Astrocyte (in vitro differentiated cells and primary cell): ENCODE results near the gene GNAQ.

ENCODE experiments used
- CTCF ChIP-seq: IDR thresholded peaks from 2 replicates; pipeline ENCODE4 v1.5.1; 2011; ENCODE audit warnings: low read depth, mild to moderate bottlenecking, inconsistent platforms, low read length, moderate library complexity; ENCODE audit not compliant: insufficient read depth
- EZH2 ChIP-seq: IDR thresholded peaks from 2 replicates; pipeline ENCODE4 v1.6.1; 2012; ENCODE audit warnings: mild to moderate bottlenecking, low read length, inconsistent platforms; ENCODE audit not compliant: insufficient read depth

GRCh38 chr9:78030296-78030552, 1.4 kb downstream of the GNAQ start:
- TF ChIP-seq CTCF, result no peak
- TF ChIP-seq EZH2, result no peak
